ENCODE results near the gene TBC1D2. TPM values are rescaled to one million over a fixed set of nuclear protein-coding genes. Genes with fewer than 3 reads are reported as not detected.

Gene TBC1D2
- total RNA-seq, 1 experiment from 2014 or later: 1.5 TPM

GRCh38 chr9:98168153-98168780 is 87.2 kb downstream of the TBC1D2 start:
- in situ Hi-C loops (cut with HindIII; ENCODE audit: low pct_unique_long_range_greater_than_20kb, low sequenced_read_pairs): no loop called here
- DNase-seq (ENCODE audit: low read depth, low spot score): no peak

- in situ Hi-C loops (cut with HindIII; ENCODE audit: low pct_unique_long_range_greater_than_20kb, low sequenced_read_pairs): no loop called here
- no peak for DNase-seq (ENCODE audit: low read depth, low spot score)
These were observed 90.5 kb downstream of the TBC1D2 start for GRCh38 chr9:98164912-98165311.

GRCh38 chr9:98162613-98163012 is 92.8 kb downstream of the TBC1D2 start:
- no peak for DNase-seq (ENCODE audit: low read depth, low spot score)
- in situ Hi-C loops (cut with HindIII; ENCODE audit: low pct_unique_long_range_greater_than_20kb, low sequenced_read_pairs): no loop called here

GRCh38 chr9:98161851-98162250 is 93.6 kb downstream of the TBC1D2 start:
- no peak for DNase-seq (ENCODE audit: low read depth, low spot score)
- in situ Hi-C loops (cut with HindIII; ENCODE audit: low pct_unique_long_range_greater_than_20kb, low sequenced_read_pairs): no loop called here

- no peak for DNase-seq (ENCODE audit: low read depth, low spot score)
- in situ Hi-C loops (cut with HindIII; ENCODE audit: low pct_unique_long_range_greater_than_20kb, low sequenced_read_pairs): no loop called here
These were observed 95.7 kb downstream of the TBC1D2 start for GRCh38 chr9:98159790-98160189.

- no peak for DNase-seq (ENCODE audit: low read depth, low spot score)
- in situ Hi-C loops (cut with HindIII; ENCODE audit: low pct_unique_long_range_greater_than_20kb, low sequenced_read_pairs): no loop called here
These were observed 96.1 kb downstream of the TBC1D2 start for GRCh38 chr9:98159301-98159700.

- DNase-seq (ENCODE audit: low read depth, low spot score): no peak
- in situ Hi-C loops (cut with HindIII; ENCODE audit: low pct_unique_long_range_greater_than_20kb, low sequenced_read_pairs): no loop called here
These were observed 97.2 kb downstream of the TBC1D2 start for GRCh38 chr9:98158071-98158831.

GRCh38 chr9:98157372-98157771 is 98.1 kb downstream of the TBC1D2 start:
- in situ Hi-C loops (cut with HindIII; ENCODE audit: low pct_unique_long_range_greater_than_20kb, low sequenced_read_pairs): no loop called here
- no peak for DNase-seq (ENCODE audit: low read depth, low spot score)

- in situ Hi-C loops (cut with HindIII; ENCODE audit: low pct_unique_long_range_greater_than_20kb, low sequenced_read_pairs): no loop called here
- no peak for DNase-seq (ENCODE audit: low read depth, low spot score)
These were observed 100.8 kb downstream of the TBC1D2 start for GRCh38 chr9:98154678-98155077.

GRCh38 chr9:98152526-98152925 is 102.9 kb downstream of the TBC1D2 start:
- DNase-seq (ENCODE audit: low read depth, low spot score): no peak
- in situ Hi-C loops (cut with HindIII; ENCODE audit: low pct_unique_long_range_greater_than_20kb, low sequenced_read_pairs): no loop called here

- no peak for DNase-seq (ENCODE audit: low read depth, low spot score)
- in situ Hi-C loops (cut with HindIII; ENCODE audit: low pct_unique_long_range_greater_than_20kb, low sequenced_read_pairs): no loop called here
These were observed 104.7 kb downstream of the TBC1D2 start for GRCh38 chr9:98150721-98151120.

- no peak for DNase-seq (ENCODE audit: low read depth, low spot score)
- in situ Hi-C loops (cut with HindIII; ENCODE audit: low pct_unique_long_range_greater_than_20kb, low sequenced_read_pairs): no loop called here
These were observed 105.3 kb downstream of the TBC1D2 start for GRCh38 chr9:98150164-98150563.

- in situ Hi-C loops (cut with HindIII; ENCODE audit: low pct_unique_long_range_greater_than_20kb, low sequenced_read_pairs): no loop called here
- DNase-seq (ENCODE audit: low read depth, low spot score): no peak
These were observed 106.0 kb downstream of the TBC1D2 start for GRCh38 chr9:98149422-98149821.

Small RNAs within 50 kb of the gene (small RNA-seq; reads per million reads assigned to genes)
- 0 reads per million in 2 experiments for gene MIR6854

Other genes with a start within 250 kb of the TBC1D2 start
- gene NANS, start 198.9 kb downstream of the TBC1D2 start, total RNA-seq (2014; rRNA removed; shearing (Covaris generic)): 146 and 180 TPM in 2 replicates
- 3.8 and 4.1 TPM in 2 replicates for gene TRIM14, start 136.4 kb downstream of the TBC1D2 start, total RNA-seq (2014; rRNA removed; shearing (Covaris generic))
- gene CORO2A, start 63.0 kb downstream of the TBC1D2 start, total RNA-seq (2014; rRNA removed; shearing (Covaris generic)): 0.96 and 1.6 TPM in 2 replicates

Measured in SK-MEL-5 (cell line).